ENCODE measurements around the gene PDLIM4.

The PDLIM4 gene

DNA sequence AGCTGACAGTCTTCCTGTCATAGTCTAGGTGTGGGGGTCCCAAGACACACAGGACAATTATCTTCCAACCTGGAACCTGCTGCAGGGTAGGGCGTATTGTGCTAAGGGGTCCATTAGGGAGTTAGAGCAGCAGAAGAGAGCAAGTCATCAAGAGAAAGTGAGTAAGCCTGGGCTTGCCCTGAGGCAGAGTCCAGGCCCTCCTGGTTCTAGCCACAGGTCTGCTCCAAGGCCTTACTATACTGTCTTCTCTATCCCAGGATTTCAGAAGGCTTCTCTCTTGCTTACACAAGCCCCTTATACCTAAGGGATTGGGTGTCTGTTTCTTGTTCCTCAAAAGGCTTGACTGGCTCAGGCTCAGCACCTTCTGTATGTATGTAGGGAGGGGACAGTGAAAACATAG, 37.5 kb upstream of the PDLIM4 start:
- ChIA-PET POLR2A (no interaction called here), CTCF (no interaction called here)
- DNase-seq (ENCODE audit: extremely low spot score) = no peak

DNA sequence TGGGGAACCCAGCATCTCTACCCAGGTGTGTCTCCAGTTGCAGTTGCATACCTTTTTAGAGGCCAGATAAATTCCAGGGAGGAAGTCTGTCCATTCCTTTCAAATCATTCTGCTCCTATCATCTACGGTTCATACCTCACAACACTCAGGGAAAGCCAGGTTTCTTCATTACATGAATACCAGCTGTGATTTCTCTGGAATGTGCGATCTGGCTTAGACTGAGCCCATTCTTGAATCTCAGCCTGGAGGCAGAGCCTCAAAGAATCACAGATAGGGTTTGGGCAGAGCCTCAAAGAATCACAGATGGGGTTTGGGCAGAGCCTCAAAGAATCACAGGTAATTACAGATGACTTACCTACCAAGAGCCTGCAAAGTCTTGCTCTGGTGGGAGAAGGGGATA, 37.0 kb upstream of the PDLIM4 start:
- no peak for DNase-seq (ENCODE audit: extremely low spot score)
- CTCF ChIA-PET = no interaction called here
- TF ChIP-seq SP1 (IDR thresholded peaks at IDR 0.05) = no peak
- no peak for TF ChIP-seq FOXA1 (IDR thresholded peaks at IDR 0.05)
- TF ChIP-seq CTBP1 (IDR thresholded peaks at IDR 0.05; ENCODE audit: borderline replicate concordance) = no peak
- no peak for TF ChIP-seq BHLHE40 (IDR thresholded peaks at IDR 0.05; ENCODE audit: borderline replicate concordance)
- TF ChIP-seq LEF1 (IDR thresholded peaks at IDR 0.05; ENCODE audit: borderline replicate concordance) = no peak
- no peak for TF ChIP-seq SUZ12 (IDR thresholded peaks at IDR 0.05)
- no peak for TF ChIP-seq FOXK2 (IDR thresholded peaks at IDR 0.05)
- TF ChIP-seq HDGF (IDR thresholded peaks at IDR 0.05; ENCODE audit: borderline replicate concordance) = no peak
- TF ChIP-seq L3MBTL2 (conservative IDR thresholded peaks at IDR 0.05) = no peak
- no peak for TF ChIP-seq TARDBP (IDR thresholded peaks at IDR 0.05)
- TF ChIP-seq, protein P1, sequence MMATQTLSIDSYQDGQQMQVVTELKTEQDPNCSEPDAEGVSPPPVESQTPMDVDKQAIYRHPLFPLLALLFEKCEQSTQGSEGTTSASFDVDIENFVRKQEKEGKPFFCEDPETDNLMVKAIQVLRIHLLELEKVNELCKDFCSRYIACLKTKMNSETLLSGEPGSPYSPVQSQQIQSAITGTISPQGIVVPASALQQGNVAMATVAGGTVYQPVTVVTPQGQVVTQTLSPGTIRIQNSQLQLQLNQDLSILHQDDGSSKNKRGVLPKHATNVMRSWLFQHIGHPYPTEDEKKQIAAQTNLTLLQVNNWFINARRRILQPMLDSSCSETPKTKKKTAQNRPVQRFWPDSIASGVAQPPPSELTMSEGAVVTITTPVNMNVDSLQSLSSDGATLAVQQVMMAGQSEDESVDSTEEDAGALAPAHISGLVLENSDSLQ (IDR thresholded peaks at IDR 0.05) = no peak
- no peak for TF ChIP-seq FOXM1 (IDR thresholded peaks at IDR 0.05; ENCODE audit: borderline replicate concordance)
- TF ChIP-seq NFRKB (IDR thresholded peaks at IDR 0.05) = no peak
- no peak for TF ChIP-seq ZNF384 (IDR thresholded peaks at IDR 0.05)
- TF ChIP-seq ELF4 (IDR thresholded peaks at IDR 0.05) = no peak
- TF ChIP-seq ARNT (IDR thresholded peaks at IDR 0.05) = no peak
- POLR2A ChIA-PET = no interaction called here

More for the DNA sequence above, 37.5 kb upstream of the PDLIM4 start:
- TF ChIP-seq ARNT (IDR thresholded peaks at IDR 0.05) (no peak), L3MBTL2 (conservative IDR thresholded peaks at IDR 0.05) (no peak), SUZ12 (IDR thresholded peaks at IDR 0.05) (no peak), FOXK2 (IDR thresholded peaks at IDR 0.05) (no peak), TARDBP (IDR thresholded peaks at IDR 0.05) (no peak), FOXM1 (IDR thresholded peaks at IDR 0.05; ENCODE audit: borderline replicate concordance) (no peak), CTBP1 (IDR thresholded peaks at IDR 0.05; ENCODE audit: borderline replicate concordance) (no peak), NFRKB (IDR thresholded peaks at IDR 0.05) (no peak), SP1 (IDR thresholded peaks at IDR 0.05) (no peak), ZNF384 (IDR thresholded peaks at IDR 0.05) (no peak), ELF4 (IDR thresholded peaks at IDR 0.05) (no peak)
- TF ChIP-seq, protein P1 (IDR thresholded peaks at IDR 0.05) = no peak

DNA sequence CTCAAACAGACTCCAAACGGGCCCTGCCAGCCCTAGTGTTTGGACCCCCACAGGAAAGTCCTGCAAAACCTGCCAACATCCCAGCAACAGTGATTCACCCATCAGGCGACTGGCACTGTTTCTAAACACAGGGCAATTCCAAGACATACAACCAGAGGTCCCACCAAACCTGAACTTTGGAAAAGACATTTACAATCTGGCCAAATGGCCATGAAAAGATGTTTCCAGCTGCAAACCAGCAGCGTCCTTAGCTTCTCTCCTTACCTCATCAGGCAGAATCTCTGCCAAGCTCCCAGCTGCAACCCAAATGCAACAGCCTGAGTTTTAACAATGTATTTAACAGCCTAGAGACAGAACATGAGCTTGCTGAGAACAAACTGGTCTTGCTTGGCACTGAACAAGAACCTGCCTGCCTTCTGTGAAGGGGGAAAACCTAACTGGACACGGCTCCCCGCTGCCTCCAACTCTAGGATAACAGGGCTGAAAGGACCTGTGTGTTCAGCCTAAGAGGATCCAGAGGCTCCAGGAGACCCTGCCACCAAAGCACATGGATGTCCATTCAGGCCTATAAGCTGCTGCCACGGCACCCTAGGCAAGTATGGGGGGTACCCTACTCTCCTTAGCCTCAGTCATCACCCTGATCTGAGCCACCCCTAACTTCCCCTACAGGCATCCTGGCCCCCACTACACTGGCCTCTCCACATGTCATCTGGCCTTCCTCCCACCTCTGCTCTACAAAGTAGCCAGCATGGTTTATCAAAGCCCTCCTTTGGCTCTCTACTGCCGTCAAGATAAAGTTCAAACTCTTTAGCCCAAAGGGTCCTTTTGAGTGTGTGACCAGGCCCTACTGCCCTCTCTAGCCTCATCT, 35.5 kb upstream of the PDLIM4 start:
- CTCF ChIA-PET = no interaction called here
- POLR2A ChIA-PET = no interaction called here
- no peak for TF ChIP-seq ARNT (IDR thresholded peaks at IDR 0.05)
- no peak for TF ChIP-seq FOXK2 (IDR thresholded peaks at IDR 0.05)
- DNase-seq (ENCODE audit: extremely low spot score) = no peak

DNA sequence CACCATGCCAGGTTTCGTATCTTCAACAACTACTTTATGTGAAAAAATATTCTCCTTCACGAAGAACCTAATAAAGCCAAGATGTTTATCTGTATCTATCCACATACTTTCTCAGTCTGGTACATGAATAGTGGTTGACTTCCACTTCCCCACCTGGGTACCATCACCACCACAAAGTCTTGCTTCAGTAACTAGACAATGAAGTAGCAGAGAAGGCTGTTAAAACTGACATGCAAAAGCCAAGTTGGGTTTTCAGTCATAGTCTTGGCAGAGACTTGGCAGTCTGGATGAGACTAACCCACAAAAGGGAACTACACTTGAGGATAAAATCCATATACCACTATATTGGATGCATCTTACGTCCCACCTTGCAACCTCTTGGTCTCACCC, 34.9 kb upstream of the PDLIM4 start:
- POLR2A ChIA-PET = no interaction called here
- CTCF ChIA-PET = interaction anchor here (5.6 kb wide), 1 partner anchor 16 kb away, joined by 30 read pairs; no protein-coding TSS in a partner anchor
- DNase-seq (ENCODE audit: extremely low spot score) = no peak
- TF ChIP-seq L3MBTL2 (conservative IDR thresholded peaks at IDR 0.05) (no peak), CTBP1 (IDR thresholded peaks at IDR 0.05; ENCODE audit: borderline replicate concordance) (no peak), TARDBP (IDR thresholded peaks at IDR 0.05) (no peak)

DNA sequence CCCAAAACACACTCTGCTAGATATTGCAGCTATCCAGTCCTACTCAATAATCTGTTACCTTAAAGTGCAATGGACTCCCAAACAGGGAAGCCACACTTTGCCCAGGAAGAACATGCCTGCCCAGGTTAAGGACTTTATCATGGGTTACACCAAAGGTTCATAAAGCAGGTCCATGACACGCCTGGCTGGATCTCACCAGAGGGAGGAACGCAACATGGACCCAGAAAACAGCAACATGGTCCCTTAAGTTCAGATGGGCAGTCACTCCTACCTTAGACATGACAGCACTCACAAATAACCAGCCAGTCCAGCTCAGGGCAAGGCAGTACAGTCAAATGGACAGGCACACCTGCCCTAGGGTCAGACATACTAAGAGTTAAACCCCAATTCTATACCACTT, 33.6 kb upstream of the PDLIM4 start:
- TF ChIP-seq ARNT (IDR thresholded peaks at IDR 0.05) (no peak), FOXK2 (IDR thresholded peaks at IDR 0.05) (no peak), BHLHE40 (IDR thresholded peaks at IDR 0.05; ENCODE audit: borderline replicate concordance) (no peak), NFRKB (IDR thresholded peaks at IDR 0.05) (no peak), TARDBP (IDR thresholded peaks at IDR 0.05) (no peak), CTBP1 (IDR thresholded peaks at IDR 0.05; ENCODE audit: borderline replicate concordance) (no peak), HDGF (IDR thresholded peaks at IDR 0.05; ENCODE audit: borderline replicate concordance) (no peak), SP1 (IDR thresholded peaks at IDR 0.05) (no peak), ELF4 (IDR thresholded peaks at IDR 0.05) (no peak)
- ChIA-PET CTCF (interaction anchor here (5.6 kb wide), 1 partner anchor 15 kb away, joined by 30 read pairs; no protein-coding TSS in a partner anchor), POLR2A (no interaction called here)
- no peak for DNase-seq (ENCODE audit: extremely low spot score)

DNA sequence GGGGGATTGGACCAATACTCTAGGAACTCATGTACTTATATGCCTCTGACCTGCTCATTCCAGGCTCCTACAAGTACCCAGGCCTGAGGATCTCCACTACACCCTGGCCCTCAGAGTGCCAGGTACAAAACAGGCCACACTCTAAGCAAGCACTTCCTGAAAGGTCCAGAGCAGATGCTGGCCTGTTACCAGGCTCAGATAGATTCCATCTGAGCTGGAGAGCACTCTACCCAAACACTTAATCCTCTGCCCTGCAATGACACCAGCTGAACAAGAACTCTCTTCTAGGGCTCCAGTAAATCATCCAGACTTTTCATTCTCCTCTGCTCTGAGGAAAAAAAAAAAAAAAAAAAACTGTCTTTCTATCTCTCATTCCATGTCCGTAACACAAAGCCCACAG, 32.8 kb upstream of the PDLIM4 start:
- CTCF ChIA-PET = interaction anchor here (5.6 kb wide), 1 partner anchor 14 kb away, joined by 30 read pairs; no protein-coding TSS in a partner anchor
- DNase-seq (ENCODE audit: extremely low spot score) = no peak
- POLR2A ChIA-PET = interaction anchor here (1.5 kb wide), 1 partner anchor 14 kb away, joined by 4 read pairs; no protein-coding TSS in a partner anchor
- no peak for TF ChIP-seq FOXK2 (IDR thresholded peaks at IDR 0.05)
- no peak for TF ChIP-seq SP1 (IDR thresholded peaks at IDR 0.05)
- no peak for TF ChIP-seq FOXM1 (IDR thresholded peaks at IDR 0.05; ENCODE audit: borderline replicate concordance)
- no peak for TF ChIP-seq ELF4 (IDR thresholded peaks at IDR 0.05)

Measured in HEK293T (cell line).